ENCODE measurements around the gene CD79A. TPM values are rescaled to one million over a fixed set of nuclear protein-coding genes. Genes with fewer than 3 reads are reported as not detected.
A peak's percentile ranks its signal among the peaks of the same experiment; 100 is the strongest.

CD79A gene
- total RNA-seq, 1 experiment from 2014 or later = 0.59 TPM

GRCh38 chr19:41853344-41853743 is 23.7 kb upstream of the CD79A start:
- no peaks in the 10 kb centered on the region for H3K36me3 ChIP-seq (ENCODE audit: low read depth)
- no peaks in the 10 kb centered on the region for H3K4me1 ChIP-seq (replicated peaks; ENCODE audit: insufficient read depth)
- H3K4me2 ChIP-seq = no peak overlapping the region
- intact Hi-C loops (cut with micrococcal nuclease; ENCODE audit: unreplicated experiment) = loop anchor here (10.0 kb wide), 1 partner anchor 1709 kb away; no protein-coding TSS in a partner anchor
- no peaks in the 10 kb centered on the region for H3K79me2 ChIP-seq (ENCODE audit: low read depth)
- ChIA-PET CTCF (interaction anchor here (0.6 kb wide), 1 partner anchor 100 kb away, joined by 5 read pairs; no protein-coding TSS in a partner anchor), POLR2A (ENCODE audit: unreplicated experiment) (no interaction called here)
- no peaks in the 10 kb centered on the region for H3K9me3 ChIP-seq (ENCODE audit: insufficient read depth, low read depth)
- no TSS peak for BruUV-seq (replicated peaks)
- no peak overlapping the region for H2AFZ ChIP-seq
- no peaks in the 10 kb centered on the region; the same call in 1 of the 2 replicates for H3F3A ChIP-seq (ENCODE audit: insufficient read depth, low read depth)
- H3K27ac ChIP-seq = no peak overlapping the region
- no peaks in the 10 kb centered on the region for H4K20me1 ChIP-seq (ENCODE audit: insufficient read depth)
- peaks cover 61% of the 10 kb centered on the region for H3K27me3 ChIP-seq (ENCODE audit: insufficient read depth, low read depth)
- no peak for DNase-seq
- H3K4me3 ChIP-seq = no peak overlapping the region
- no peak for TF ChIP-seq EZH2 (IDR thresholded peaks at IDR 0.05; ENCODE audit: low read depth)
- TF ChIP-seq CTCF (conservative IDR thresholded peaks at IDR 0.05) = no peak
- H3K9me2 ChIP-seq (ENCODE audit: insufficient read depth) = no peaks in the 10 kb centered on the region

- Histone ChIP-seq H3K79me2 (ENCODE audit: low read depth) (no peaks in the 10 kb centered on the region), H3K4me3 (no peak overlapping the region), H3F3A (ENCODE audit: insufficient read depth, low read depth) (no peaks in the 10 kb centered on the region; the same call in 1 of the 2 replicates), H3K9me3 (ENCODE audit: insufficient read depth, low read depth) (no peaks in the 10 kb centered on the region), H3K4me1 (replicated peaks; ENCODE audit: insufficient read depth) (peaks cover 3% of the 10 kb centered on the region; the same call in 1 of the 2 replicates), H3K27ac (no peak overlapping the region), H3K4me2 (no peak overlapping the region), H3K9me2 (ENCODE audit: insufficient read depth) (no peaks in the 10 kb centered on the region), H4K20me1 (ENCODE audit: insufficient read depth) (no peaks in the 10 kb centered on the region), H3K27me3 (ENCODE audit: insufficient read depth, low read depth) (peaks cover 59% of the 10 kb centered on the region), H2AFZ (no peak overlapping the region), H3K36me3 (ENCODE audit: low read depth) (no peaks in the 10 kb centered on the region)
- no peak for DNase-seq
- CTCF ChIA-PET = interaction anchor here (0.6 kb wide), 1 partner anchor 101 kb away, joined by 5 read pairs; no protein-coding TSS in a partner anchor
- POLR2A ChIA-PET (ENCODE audit: unreplicated experiment) = no interaction called here
- no peak for TF ChIP-seq EZH2 (IDR thresholded peaks at IDR 0.05; ENCODE audit: low read depth)
- TF ChIP-seq CTCF (conservative IDR thresholded peaks at IDR 0.05) = no peak
- no TSS peak for BruUV-seq (replicated peaks)
- intact Hi-C loops (cut with micrococcal nuclease; ENCODE audit: unreplicated experiment) = loop anchor here (10.0 kb wide), 1 partner anchor 1709 kb away; no protein-coding TSS in a partner anchor
These were observed 23.3 kb upstream of the CD79A start for GRCh38 chr19:41853768-41854167.

GRCh38 chr19:41859213-41859617 is 17.9 kb upstream of the CD79A start:
- BruUV-seq (replicated peaks) = no TSS peak
- Histone ChIP-seq H3K9me3 (ENCODE audit: insufficient read depth, low read depth) (no peaks in the 10 kb centered on the region), H4K20me1 (ENCODE audit: insufficient read depth) (peaks cover 34% of the 10 kb centered on the region), H2AFZ (peak overlapping the region; percentile 71), H3K27me3 (ENCODE audit: insufficient read depth, low read depth) (peaks cover 13% of the 10 kb centered on the region), H3K4me2 (peak overlapping the region; percentile 96), H3K79me2 (ENCODE audit: low read depth) (peaks cover 41% of the 10 kb centered on the region), H3K36me3 (ENCODE audit: low read depth) (peaks cover 34% of the 10 kb centered on the region), H3K4me3 (peak overlapping the region; percentile 98), H3F3A (ENCODE audit: insufficient read depth, low read depth) (peaks cover 37% of the 10 kb centered on the region), H3K9me2 (ENCODE audit: insufficient read depth) (no peaks in the 10 kb centered on the region), H3K4me1 (replicated peaks; ENCODE audit: insufficient read depth) (peaks cover 35% of the 10 kb centered on the region), H3K27ac (peak overlapping the region; percentile 31; the same call in 1 of the 2 replicates)
- TF ChIP-seq CTCF (conservative IDR thresholded peaks at IDR 0.05) = no peak
- no peak for TF ChIP-seq EZH2 (IDR thresholded peaks at IDR 0.05; ENCODE audit: low read depth)
- intact Hi-C loops (cut with micrococcal nuclease; ENCODE audit: unreplicated experiment) = loop anchor here (1.0 to 10.0 kb wide), 2 partner anchors 25 to 1714 kb away; no protein-coding TSS in a partner anchor
- ChIA-PET CTCF (no interaction called here), POLR2A (ENCODE audit: unreplicated experiment) (interaction anchor here (0.5 to 0.7 kb wide), 4 partner anchors 14 to 536 kb away, joined by 3 read pairs; no protein-coding TSS in a partner anchor)
- no peak for DNase-seq

Measured in PC-9 (cell line).